Measurements from ENCODE around the gene ZNF385B. TPM values are rescaled to one million over a fixed set of nuclear protein-coding genes. Genes with fewer than 3 reads are reported as not detected.

Gene ZNF385B
- total RNA-seq, 1 donor from 2014 or later, result 0.11 TPM

- Mint-ChIP-seq H3K36me3 (no peaks in the 10 kb centered on the region), H3K9me3 (peaks cover 27% of the 10 kb centered on the region), H3K4me3 (no peak overlapping the region), H3K4me1 (no peaks in the 10 kb centered on the region), H3K27ac (no peak overlapping the region), H3K27me3 (ENCODE audit: low read depth) (no peaks in the 10 kb centered on the region)
- no peak for DNase-seq (ENCODE audit: low spot score in 2 of 2, unreplicated experiment in 2 of 2)
- TF ChIP-seq CTCF (IDR thresholded peaks at IDR 0.05; ENCODE audit: unreplicated experiment), result no peak
Measured at GRCh38 chr2:179455172-179455524, 406.3 kb downstream of the ZNF385B start.

- no peaks in the 10 kb centered on the region for H3K27me3 Mint-ChIP-seq (ENCODE audit: low read depth)
- H3K36me3 Mint-ChIP-seq, result no peaks in the 10 kb centered on the region
- no peak for DNase-seq (ENCODE audit: low spot score in 2 of 2, unreplicated experiment in 2 of 2)
- no peaks in the 10 kb centered on the region for H3K4me1 Mint-ChIP-seq
- H3K27ac Mint-ChIP-seq, result no peak overlapping the region
- H3K9me3 Mint-ChIP-seq, result peaks cover 27% of the 10 kb centered on the region
- no peak overlapping the region for H3K4me3 Mint-ChIP-seq
- TF ChIP-seq CTCF (IDR thresholded peaks at IDR 0.05; ENCODE audit: unreplicated experiment), result no peak
Measured at GRCh38 chr2:179454443-179455171, 406.8 kb downstream of the ZNF385B start.

GRCh38 chr2:179449010-179449409 lies 412.4 kb downstream of the ZNF385B start:
- H3K4me1 Mint-ChIP-seq, result peaks cover 30% of the 10 kb centered on the region
- DNase-seq (ENCODE audit: low spot score in 2 of 2, unreplicated experiment in 2 of 2), result no peak
- H3K27ac Mint-ChIP-seq, result no peak overlapping the region
- peaks cover 3% of the 10 kb centered on the region for H3K9me3 Mint-ChIP-seq
- no peaks in the 10 kb centered on the region for H3K27me3 Mint-ChIP-seq (ENCODE audit: low read depth)
- no peak overlapping the region for H3K4me3 Mint-ChIP-seq
- no peaks in the 10 kb centered on the region for H3K36me3 Mint-ChIP-seq
- no peak for TF ChIP-seq CTCF (IDR thresholded peaks at IDR 0.05; ENCODE audit: unreplicated experiment)

- no peak for DNase-seq (ENCODE audit: low spot score in 2 of 2, unreplicated experiment in 2 of 2)
- no peak overlapping the region for H3K27ac Mint-ChIP-seq
- peaks cover 41% of the 10 kb centered on the region for H3K4me1 Mint-ChIP-seq
- H3K4me3 Mint-ChIP-seq, result no peak overlapping the region
- no peaks in the 10 kb centered on the region for H3K27me3 Mint-ChIP-seq (ENCODE audit: low read depth)
- H3K9me3 Mint-ChIP-seq, result peaks cover 3% of the 10 kb centered on the region
- no peak for TF ChIP-seq CTCF (IDR thresholded peaks at IDR 0.05; ENCODE audit: unreplicated experiment)
- no peaks in the 10 kb centered on the region for H3K36me3 Mint-ChIP-seq
Measured at GRCh38 chr2:179447839-179448447, 413.5 kb downstream of the ZNF385B start.

GRCh38 chr2:179447421-179447820 lies 414.0 kb downstream of the ZNF385B start:
- no peak for TF ChIP-seq CTCF (IDR thresholded peaks at IDR 0.05; ENCODE audit: unreplicated experiment)
- no peak overlapping the region for H3K27ac Mint-ChIP-seq
- DNase-seq (ENCODE audit: low spot score in 2 of 2, unreplicated experiment in 2 of 2), result no peak
- no peaks in the 10 kb centered on the region for H3K27me3 Mint-ChIP-seq (ENCODE audit: low read depth)
- peaks cover 3% of the 10 kb centered on the region for H3K9me3 Mint-ChIP-seq
- no peak overlapping the region for H3K4me3 Mint-ChIP-seq
- peaks cover 46% of the 10 kb centered on the region for H3K4me1 Mint-ChIP-seq
- H3K36me3 Mint-ChIP-seq, result no peaks in the 10 kb centered on the region
